ENCODE data around the gene DCST1.

The DCST1 gene

DNA sequence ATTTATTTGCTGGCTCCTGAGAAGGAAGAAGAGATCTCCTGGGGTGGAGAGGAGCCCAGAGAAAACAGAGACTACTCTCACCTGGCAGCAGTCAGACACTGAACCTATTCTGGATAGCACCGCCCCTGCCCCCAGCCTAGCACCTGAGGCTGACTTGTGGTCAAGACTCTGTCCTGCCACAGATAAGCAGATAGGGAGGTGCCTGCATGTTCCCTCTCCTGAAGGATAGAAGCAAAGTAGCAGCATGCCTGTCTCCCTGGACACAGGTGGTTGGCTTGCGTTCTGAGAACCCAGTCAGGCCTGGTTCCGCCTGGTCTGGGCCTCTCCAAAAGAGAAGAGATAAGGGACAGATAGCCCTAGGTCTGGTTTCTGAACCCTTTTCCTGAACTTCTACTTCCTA lies 43.7 kb downstream of the DCST1 start:
- peak; percentile 28 for DNase-seq

DNA sequence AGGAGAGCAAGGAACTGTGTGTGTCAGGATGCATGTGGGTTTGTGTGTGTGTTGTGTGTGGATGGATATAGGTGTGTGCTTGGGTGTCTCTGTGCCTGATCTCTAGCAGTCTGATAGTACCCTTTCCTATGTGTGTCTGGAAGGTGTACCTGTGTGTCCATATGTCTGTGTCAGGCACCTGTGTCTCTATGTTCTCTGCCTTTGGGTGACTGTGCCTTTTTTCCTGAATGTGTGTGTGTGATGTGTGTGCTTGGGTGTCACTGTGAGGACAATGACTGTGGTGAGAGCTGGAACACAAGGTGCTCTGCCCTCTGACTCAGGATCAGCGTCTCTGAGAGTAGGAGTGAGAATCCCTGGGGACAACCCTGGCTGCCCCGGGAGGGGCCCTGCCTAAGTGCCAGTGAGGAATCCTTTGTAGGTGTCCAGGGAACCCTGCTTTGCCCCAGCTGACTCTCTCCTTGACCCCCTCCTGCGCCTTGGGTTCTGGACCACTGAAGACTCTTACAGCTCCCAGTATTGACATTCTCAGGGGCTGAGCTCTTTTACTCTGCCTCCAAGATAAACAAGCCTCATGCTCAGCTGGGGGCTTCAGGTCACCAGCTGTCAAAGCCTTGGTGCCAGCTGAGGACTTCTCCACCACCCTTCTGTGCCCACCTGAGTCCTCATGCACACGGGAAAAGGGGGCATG lies 44.3 kb downstream of the DCST1 start:
- peak; percentile 51 for DNase-seq

DNA sequence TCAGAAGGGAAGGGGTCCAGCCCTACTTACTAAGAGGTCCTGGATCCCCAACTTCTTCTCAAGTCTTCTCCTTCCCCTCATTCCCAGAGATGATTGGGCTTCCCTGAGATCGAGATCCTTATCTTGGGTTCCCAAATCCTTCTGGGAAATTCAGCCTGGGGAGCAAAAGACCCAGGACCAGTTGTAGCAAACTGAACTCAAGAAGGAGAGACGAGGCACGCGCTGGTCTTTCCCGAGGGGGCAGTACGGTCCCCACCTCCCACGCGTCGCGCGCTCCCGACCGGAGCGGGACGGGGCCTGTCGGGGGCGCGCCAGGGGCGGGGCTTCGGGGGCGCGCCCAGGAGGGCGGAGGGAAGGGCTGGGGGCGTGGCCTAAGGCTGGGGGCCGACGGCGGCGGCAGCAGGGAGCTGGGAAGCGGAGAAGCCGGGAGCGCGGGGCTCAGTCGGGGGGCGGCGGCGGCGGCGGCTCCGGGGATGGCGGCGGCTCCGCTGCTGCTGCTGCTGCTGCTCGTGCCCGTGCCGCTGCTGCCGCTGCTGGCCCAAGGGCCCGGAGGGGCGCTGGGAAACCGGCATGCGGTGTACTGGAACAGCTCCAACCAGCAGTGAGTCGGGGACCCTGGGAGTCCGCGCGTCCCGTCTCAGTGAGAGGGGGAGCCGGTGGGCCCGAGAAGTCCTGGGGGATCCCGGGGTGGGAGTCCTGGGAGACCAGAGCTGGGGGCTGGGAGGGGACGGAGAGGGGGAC lies 45.0 kb downstream of the DCST1 start, which contains the start of gene EFNA3:
TSS of gene EFNA3 (plus strand) at position 369 of the 741 bp plus-strand sequence. CDS start at position 474, 105 bp downstream.
- DNase-seq = peak; percentile 74

DNA sequence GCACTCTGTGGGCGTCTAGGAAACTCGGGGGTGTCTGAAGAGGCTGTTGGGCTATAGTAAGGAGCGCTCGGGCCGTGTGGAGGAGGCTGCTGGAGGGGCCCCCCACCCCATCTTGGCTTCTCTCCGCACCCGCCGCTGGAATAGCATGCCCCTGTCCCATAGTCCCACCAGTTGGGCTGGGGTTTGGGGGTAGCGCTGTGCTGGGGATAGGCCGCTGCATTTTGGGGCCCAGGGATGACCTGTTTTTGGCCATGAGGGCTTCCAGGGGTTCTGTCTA lies 45.5 kb downstream of the DCST1 start:
- DNase-seq = no peak

DNA sequence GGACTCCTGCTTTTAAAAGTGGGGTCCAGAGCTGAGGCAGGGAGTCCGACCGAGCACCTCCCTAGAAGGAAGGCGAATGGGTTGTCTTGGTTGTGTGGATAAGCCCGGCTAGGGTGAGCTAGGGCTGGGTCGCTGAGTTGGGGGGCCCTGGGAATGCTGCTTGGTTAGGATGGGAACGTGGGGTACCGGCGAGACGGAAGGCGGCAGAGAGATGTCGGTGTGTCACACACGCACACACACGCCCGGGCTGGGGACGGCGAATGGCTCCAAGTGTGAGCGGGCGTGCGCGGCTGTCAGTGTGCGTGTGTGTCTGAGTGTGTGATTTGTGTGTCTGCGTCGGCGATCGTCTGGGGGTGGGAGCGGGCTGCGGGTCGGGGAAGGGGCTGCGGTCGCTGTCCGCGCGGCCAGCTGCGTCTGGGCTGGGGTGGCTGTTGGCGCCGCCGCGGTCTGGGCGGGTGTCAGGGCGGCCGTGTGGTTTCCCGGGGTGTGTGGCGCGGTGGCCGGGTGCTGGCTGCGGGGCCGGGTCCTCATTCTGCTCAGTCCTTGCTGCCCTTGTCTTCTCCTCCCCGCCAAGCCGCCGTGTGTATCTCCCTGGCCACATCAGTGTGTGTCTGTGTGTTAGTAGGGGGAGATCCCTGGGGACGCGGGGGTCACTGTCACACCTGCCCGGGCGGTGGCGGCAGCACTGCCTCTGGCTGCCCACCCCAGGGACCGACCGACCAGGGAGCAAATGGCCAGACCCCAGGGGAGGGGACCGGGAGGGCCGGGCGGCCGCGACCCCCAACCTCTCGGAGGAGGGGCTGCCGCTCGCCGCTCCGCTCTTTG lies 46.1 kb downstream of the DCST1 start:
- peak; percentile 71 for DNase-seq

DNA sequence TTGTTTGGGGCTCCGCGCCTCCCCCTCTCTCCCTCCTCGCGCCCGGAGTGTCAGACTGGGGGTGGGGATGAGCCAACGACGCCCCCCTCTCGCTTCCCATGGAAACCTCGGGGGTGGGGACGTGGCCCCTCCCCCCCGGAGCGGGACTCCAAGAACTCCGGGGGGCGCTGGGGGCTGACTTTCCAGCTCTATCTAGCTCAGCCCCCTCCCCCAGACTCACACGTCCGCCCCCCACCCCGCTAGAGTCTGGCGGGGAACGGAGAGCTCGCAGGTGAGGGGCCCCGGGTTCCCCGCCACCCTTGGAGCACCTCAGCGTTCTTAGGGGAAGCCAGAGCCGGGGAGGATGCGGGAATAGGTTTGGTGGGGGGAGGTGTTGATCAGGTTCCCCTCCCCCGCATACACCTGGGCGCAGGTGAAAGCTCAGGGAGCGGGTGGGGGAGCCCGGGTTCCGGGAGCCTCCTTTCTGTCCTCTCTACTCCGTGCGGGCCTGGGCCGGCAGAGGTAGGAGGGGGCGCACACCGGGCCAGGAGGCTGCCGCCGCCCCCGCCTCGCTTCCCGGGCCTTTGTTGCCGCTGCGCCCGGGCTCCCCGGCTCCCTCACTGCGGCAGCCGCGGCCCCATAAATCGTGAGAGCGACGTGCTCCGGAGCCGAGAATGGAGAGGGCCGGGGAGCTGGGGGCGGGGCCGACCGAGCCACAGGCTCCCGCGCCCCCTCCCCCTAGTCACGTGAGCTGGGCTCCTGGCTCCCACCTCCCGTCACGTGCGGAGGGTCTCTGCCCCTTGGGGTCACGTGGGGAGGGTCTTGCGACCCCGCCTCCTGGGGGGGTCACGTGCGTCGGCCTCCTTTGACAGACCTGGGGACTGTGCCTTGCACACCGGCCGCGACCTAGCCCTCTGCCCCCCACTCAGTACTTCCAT lies 46.9 kb downstream of the DCST1 start:
- DNase-seq = peak; percentile 83

DNA sequence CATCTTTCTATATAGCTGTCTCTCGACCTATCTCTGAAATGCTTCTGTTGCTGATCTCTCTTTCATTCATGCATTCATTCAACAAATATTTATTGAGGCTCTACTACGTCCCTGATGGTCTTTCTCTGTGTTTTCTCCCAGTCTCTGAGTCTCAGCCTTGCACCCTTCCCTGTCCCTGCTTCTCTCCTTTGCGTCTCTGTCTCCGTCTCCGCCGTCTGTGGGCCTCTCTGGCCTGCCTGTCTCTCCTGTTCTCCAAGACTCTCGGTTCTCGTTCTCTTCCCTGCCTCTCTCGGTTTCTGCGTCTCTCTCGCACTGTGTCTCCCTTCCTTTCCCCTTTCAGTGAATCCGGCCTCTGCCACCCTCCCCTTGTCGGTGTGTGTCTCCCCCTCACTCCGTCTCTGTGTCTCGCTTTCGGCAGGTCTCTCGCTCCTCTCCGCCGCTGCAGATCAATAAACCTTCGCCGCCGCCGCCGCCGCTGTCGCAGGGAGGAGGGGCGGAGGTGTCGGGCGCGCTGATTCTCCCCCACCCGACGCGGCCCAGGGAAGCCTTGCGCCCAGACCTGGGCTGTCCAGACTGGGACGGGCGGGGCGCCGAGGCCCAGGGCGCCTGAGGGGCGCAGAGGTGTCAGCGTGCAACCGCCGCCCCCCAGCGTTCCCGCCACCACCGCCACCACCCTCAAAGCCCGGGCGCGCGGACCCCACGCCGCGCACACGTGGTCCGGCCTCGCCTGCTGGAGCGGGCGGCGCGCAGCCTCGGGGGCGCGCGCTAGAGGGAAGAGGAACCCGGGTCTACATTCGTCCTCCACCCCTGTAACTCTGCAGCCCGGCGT lies 48.1 kb downstream of the DCST1 start:
- DNase-seq = peak; percentile 66

DNA sequence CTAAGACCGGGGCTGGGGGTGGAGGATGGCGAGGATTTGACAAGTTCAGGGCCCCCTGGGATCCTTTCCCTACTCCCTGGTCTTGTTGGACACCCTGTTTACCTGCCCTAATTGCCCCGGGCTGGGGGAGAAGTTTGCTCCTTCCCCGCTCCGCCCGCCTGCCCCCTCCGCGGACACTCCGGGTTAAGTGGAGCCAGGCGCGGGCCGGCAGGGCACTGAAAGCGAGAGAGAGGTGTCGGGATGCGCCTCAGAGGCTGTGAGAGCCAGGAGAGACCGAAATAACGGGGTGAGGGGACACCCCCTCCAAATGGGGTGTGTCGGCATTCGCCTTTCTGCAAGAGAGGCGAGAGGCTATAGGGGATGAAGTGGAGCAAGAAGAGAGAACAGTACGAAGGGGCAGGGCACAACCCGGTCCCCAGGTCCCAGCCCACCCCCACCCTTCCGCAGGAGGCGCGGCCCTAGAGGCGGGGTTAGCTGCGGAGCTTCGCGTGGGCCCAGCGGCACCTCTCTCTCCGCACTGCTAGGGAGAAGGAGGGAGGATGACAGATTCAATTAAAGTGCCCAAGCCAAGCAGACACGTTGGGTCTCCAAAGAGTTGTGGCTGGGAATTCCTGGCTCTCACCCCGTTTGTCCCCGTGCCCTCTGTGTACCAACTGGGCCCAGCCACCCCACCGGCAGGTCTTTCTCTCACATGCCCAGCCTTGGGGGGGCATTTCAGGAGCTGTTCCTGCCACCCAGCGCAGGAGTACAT lies 48.9 kb downstream of the DCST1 start:
- DNase-seq = peak; percentile 66

DNA sequence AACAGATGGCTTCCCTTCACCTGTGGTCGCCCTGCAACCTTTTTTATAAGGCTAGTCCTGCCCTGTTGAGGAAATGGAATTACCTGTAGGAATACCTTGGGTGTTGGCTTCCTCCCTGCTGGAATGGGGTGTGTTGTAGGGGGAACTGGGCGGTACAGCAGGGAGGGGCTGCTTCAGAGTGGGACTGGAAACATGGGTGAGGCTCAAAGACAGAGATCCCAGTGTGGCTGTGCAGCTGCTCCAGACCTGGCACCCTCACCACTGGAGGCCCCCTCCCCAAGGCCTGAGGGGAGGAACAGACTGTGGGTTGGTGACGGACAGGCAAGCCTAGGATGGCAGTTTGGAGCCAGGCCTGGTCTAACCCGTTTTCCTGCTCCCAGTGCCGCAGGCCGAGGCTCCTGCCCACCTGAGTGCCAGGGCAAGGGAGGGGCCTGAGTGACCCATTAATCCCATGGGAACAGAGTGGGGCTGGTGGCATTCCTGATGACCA lies 49.5 kb downstream of the DCST1 start:
- DNase-seq = peak; percentile 46

DNA sequence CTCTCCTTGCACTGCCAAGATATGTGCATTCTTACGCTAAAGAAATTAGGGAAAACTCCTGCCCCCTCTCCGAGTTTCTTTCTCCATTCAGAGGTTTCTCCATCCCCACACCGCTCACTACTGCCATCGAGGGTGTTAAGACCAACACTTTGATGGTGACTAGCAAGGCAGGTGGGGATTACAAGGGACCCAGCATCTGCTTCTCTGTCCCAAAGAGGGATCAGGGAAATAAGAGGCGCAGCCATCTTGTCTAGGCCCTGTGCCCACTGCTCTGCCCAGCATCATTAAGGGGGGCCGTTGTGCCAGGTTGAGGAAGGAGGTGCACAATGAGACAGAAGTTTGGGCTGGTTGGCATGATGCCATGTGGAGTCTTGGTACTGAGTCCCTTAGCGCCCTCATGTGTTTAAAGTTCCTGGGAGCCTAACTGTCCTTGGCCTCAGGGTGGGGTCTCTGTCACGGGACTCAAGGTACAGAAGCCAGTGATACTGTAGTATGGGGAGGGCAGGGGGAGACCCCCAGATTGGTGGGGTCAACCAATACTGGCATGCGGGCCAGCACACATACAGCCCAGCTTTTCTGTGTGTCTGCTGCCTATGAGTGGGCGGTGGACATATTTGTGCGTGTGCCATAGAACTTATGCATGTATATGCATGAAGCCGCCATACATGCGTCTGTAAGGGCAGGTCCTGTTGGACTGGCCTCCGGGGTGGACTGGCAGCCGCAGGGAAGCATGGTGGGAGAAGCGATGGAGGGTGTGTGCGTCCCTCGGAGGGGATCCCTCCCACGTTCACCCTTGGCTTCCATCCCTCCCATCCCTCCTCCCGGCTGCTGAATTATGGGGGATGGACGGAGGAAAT lies 50.5 kb downstream of the DCST1 start:
- DNase-seq = peak; percentile 82

DNA sequence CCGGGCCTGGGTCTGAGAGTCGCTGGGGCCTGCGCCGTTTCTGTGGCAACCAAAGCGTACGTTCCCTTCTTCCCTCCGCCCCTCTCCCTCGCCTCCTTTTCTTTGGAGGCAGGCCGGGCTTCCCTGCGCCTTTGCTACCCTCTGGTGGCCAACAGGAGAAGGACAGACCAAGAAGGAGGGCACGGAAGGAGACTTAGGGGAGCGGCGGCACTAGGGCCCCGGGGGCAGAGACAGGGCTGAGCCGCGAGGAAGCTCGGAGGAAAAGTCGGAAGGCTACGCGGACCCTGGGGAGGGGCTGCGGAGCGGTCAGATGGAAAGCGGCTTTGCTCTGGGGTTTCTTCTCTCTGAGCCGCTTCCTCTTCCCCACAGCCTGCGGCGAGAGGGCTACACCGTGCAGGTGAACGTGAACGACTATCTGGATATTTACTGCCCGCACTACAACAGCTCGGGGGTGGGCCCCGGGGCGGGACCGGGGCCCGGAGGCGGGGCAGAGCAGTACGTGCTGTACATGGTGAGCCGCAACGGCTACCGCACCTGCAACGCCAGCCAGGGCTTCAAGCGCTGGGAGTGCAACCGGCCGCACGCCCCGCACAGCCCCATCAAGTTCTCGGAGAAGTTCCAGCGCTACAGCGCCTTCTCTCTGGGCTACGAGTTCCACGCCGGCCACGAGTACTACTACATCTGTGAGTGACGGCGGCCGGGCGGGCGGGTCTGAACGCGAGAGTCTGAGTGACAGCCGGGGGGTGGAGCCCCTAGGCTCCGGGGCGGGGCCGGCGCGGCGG lies 51.3 kb downstream of the DCST1 start:
- peak; percentile 96 for DNase-seq

DNA sequence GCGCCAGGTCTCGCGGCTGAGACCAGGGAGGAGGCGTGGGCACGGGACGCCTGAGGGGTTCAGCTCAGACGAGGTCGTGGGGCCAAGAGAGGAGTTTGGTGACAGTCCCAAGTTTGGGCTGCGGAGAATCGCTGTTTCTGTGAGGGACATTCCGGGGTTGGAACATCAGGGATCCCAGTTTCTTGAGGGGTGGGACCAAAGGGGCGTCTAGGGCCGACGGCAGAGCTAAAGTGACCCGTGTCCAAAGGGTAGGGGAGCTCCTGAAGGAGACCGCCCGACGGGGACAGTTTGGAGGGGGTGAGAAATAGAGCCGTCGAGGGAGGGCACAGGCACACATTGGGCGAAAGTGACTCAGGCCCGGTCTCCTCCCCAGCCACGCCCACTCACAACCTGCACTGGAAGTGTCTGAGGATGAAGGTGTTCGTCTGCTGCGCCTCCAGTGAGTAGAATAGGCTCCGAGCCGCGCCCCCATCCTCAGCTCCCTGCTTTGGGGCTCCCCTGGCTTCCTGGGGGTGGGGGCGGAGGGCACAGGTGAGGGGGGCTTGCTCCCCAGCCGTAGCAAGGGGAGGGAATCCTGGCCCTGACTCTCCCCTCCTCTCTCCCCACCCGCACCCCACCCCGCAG lies 52.0 kb downstream of the DCST1 start:
- peak; percentile 83 for DNase-seq

DNA sequence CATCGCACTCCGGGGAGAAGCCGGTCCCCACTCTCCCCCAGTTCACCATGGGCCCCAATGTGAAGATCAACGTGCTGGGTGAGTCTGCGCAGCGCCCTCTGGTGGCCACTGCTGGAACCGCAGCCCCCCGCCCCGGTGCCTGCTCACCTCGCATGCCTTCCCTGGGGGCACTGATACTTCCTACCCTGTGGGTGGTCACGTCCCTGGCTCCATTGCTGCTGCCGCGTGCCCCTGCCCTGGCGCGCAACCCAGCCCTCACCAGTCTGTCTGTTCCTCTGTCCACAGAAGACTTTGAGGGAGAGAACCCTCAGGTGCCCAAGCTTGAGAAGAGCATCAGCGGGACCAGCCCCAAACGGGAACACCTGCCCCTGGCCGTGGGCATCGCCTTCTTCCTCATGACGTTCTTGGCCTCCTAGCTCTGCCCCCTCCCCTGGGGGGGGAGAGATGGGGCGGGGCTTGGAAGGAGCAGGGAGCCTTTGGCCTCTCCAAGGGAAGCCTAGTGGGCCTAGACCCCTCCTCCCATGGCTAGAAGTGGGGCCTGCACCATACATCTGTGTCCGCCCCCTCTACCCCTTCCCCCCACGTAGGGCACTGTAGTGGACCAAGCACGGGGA lies 52.6 kb downstream of the DCST1 start:
- peak; percentile 70 for DNase-seq

DNA sequence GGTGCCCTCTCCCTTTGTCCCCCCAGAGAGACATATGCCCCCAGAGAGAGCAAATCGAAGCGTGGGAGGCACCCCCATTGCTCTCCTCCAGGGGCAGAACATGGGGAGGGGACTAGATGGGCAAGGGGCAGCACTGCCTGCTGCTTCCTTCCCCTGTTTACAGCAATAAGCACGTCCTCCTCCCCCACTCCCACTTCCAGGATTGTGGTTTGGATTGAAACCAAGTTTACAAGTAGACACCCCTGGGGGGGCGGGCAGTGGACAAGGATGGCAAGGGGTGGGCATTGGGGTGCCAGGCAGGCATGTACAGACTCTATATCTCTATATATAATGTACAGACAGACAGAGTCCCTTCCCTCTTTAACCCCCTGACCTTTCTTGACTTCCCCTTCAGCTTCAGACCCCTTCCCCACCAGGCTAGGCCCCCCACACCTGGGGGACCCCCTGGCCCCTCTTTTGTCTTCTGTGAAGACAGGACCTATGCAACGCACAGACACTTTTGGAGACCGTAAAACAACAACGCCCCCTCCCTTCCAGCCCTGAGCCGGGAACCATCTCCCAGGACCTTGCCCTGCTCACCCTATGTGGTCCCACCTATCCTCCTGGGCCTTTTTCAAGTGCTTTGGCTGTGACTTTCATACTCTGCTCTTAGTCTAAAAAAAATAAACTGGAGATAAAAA lies 53.4 kb downstream of the DCST1 start:
- DNase-seq = no peak

DNA sequence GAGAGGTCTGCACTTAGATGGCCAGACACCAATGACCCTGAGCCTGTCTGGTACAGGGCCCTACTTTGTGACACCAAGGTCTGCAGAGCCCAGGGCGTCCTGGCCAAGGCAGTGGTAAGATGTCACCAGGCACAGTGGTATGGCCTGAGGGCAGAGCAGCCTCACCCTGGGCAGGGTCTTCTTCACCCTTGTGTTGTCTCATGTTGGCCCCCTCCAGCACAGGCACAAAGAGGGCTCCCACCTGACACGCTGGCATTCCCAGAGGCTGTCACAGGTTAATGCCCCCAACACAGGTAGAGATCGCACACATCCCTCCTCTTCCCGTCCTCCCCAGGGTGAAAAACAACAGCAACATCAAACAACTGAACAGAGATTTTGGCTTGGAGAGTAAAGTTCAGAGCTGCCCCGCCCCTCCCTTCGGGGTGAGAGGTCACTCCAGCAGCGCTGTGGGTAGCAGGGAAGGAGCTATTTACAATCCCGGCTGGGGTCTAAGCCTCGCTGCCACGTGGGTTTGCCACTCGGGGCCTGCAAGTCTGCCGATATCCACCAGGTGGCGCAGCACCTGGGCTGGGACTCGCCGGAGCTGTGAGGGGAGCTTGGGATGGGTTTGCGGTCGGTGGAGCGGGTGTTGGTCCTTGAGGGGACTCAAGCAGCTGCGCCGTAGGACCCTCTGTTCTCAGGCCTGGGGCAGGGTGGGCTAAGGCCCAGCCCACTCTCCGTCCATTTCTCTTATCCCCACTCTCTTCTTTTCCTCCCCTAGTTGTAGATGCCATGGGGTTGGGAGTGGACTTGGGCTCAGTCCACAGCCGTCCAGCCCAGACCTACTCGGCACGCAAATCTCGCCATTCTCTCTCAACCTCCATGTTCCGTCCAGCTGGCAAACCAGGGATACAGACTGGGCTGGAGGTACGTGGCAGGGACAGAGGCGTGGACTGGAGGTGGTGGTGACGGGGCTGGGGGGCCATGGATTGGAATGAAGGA lies 57.7 kb downstream of the DCST1 start:
- peak; percentile 84 for DNase-seq

DNA sequence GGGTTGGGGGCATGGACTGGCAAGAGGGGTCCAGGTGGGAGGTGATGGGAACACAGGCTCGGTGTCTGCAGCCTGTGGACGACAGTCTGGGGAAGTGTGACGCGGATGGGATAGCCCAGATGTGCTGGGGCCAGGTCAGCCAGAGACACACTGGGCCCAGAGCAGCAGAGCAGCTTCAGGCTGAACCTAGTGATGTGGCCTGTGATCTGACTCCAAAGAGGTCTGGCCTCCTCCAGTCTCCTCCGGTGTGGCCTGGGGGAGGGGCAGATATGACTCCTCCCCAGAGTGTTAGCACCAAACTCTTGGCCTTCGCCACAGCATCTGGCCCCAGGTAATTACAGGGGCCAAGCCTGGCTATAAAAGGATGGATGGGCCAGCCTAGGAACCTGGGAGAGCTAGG lies 58.5 kb downstream of the DCST1 start:
- DNase-seq = no peak

All from DMS53 (cell line).